Hematopoietic multipotent progenitor cell treated with erythropoietin and hydrocortisone succinate and interleukin-3 and kit ligand, for 6 days (in vitro differentiated cells): Measurements from ENCODE around the gene PLPP3.
A peak's percentile ranks its signal among the peaks of the same experiment; 100 is the strongest.

Experiments
- DNase-seq: peaks from one replicate; pipeline ENCODE4 v3.0.0-alpha.2; 2015

The PLPP3 gene

DNA sequence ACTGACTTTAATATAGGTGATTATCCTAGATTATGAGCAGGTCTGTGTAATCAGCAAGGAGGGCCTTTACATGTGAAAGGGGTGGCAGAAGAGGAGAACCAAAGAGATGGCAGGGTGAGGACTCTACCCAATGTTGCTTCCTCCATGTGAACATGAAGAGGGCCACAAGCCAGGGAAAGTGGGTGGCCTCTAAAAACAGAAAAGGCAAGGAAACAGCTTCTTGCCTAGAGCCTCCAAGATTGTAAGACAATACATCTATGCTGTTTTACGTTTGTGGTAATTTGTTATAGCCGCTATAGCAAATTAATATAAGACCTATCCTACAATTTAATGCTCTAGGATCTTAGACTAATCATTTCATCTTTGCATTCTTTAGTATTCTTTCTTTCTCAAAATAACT lies 85.5 kb downstream of the PLPP3 start:
- DNase-seq: no peak

DNA sequence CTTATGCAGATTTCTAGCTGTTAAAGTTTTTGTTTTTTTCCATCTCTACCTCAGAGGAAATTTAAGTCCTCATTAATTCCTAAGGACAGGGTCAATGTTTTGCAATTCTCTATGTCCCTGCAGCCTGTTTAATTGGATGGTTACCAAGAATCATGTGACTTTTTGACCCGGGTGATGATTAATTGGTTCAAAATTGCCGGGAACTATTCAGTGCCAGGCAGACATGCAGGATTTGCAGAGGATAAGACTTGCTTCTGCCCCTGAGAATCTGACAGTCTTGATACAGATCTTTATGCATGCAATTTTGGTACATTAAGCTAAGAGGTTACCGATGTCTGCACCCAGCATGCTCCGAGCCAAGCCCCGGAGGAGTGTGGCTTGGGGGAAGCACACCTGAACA lies 87.9 kb downstream of the PLPP3 start:
- DNase-seq: no peak

DNA sequence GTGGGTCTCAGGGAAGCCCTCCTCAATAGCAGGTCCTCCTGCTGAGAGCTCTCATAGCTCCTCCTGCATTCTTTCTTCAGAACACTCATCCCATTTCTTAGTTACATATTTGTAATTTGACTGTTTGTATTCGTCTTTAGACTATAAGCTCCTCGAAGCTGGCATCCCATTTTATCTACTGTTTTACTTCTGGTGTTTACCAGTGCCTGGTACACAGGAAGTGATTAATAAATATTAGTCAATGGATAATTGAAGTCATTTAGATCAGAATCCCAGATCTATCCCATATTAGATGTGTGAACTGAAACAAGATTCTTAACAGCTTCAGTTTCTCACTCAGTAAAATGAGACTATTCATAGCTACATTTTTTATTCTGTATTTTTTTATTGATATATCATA lies 88.7 kb downstream of the PLPP3 start:
- DNase-seq: no peak

DNA sequence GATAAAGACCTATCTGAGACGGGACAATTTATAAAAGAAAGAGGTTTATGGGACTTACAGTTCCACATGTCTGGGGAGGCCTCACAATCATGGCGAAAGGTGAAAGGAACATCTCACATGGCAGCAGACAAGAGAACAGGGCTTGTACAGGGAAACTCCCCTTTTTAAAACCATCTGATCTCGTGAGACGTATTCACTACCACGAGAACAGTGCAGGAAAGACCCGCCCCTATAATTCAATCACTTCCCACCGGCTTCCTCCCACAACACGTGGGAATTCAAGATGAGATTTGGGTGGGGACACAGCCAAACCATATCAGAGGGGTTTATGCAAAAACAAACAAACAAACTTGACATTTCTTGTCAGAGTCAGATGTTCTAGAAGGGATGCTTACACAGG lies 89.7 kb downstream of the PLPP3 start:
- DNase-seq: no peak

DNA sequence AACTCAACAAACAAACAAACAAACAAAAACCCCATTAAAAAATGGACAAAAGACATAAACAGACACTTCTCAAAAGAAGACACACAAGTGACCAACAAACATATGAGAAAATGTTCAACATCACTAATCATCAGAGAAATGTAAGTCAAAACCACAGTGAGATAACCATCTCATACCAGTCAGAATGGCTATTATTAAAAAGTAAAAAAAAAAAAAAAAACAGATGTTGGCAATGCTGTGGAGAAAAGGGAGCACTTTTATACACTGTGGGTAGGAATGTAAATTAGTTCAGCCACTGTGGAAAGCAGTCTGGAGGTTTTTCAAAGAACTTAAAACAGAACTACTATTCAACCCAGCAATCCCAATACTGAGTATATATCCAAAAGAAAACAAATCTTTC lies 94.7 kb downstream of the PLPP3 start:
- DNase-seq: no peak

DNA sequence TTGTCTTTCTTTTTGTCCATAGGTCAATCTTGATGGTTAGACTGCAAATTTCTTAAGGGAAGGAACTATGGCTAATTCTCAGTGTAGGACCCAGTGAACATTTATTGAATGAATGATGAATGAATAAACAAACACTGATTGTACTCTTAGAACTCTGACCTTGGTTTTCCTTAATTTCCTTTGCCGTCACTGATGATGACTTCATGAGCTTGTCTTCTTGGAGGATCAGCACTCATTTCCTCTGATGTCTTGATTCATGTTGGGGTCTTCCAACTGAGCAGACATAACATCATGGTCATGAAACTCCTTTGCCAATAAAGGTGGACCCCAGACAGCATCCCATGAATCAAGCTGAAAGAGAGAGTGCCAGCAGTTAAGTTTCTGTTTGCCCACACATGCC lies 96.3 kb downstream of the PLPP3 start:
- DNase-seq: no peak

DNA sequence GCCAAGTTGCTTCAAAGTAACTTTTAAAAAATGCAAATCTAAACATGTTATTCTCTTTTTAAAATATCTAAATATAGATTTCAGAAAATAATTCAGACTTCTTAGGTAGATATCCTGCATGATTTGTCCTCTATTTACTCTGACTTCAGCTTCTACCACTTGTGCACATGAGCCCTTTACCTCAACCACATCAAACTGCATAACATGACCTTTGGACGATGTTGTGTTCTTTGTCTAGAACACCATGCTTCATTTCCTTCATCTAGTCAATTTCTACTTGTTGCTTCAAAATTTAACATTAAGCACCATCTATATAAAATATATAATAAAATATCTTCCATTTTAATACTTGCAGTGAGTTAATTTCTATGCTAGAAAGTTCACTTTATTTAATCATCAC lies 96.9 kb downstream of the PLPP3 start:
- no peak for DNase-seq

DNA sequence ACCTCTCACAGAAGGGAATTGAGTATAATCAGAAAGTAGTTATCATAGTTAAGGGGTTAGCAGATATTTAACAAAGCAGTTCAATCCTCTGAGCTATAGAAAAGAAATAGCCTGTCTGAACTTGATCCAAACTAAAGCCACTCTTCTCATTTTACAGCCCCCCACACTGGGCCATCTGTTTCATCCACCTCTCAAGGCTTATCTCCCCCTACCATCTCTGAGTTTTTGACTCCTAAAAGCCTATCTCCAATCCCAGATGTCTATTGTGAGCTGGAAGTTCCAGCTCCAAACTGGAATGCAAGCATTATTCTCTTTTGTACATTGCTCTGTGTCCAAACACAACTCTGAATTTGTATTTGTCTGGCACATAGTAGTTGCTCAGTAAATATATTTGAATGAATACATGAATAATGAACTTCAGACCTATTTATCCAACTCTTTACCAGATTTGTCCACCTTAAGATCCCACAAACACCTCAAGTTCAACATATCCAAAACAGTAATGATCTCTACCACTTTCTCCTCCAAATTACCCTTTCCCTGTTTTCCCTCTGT lies 98.1 kb downstream of the PLPP3 start:
- no peak for DNase-seq

DNA sequence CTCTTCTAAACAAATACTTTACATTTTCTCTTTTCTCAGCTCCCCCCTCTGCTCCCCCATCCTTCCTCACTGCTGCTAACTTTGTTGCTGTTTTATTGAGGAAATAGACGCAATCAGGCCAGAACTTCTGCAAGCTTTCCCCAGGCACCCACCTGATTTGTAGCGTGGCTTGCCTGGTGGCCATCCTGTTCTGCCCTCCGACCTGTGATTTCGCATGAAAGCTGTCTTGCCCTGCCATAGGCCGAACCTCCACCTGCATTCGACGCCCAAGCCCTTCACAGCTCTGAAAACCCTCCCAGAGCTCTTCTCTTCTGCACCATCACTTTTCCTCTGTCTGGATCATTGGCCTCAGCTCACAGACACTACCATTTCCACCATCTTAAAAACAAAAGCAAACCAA lies 100.6 kb downstream of the PLPP3 start:
- no peak for DNase-seq

DNA sequence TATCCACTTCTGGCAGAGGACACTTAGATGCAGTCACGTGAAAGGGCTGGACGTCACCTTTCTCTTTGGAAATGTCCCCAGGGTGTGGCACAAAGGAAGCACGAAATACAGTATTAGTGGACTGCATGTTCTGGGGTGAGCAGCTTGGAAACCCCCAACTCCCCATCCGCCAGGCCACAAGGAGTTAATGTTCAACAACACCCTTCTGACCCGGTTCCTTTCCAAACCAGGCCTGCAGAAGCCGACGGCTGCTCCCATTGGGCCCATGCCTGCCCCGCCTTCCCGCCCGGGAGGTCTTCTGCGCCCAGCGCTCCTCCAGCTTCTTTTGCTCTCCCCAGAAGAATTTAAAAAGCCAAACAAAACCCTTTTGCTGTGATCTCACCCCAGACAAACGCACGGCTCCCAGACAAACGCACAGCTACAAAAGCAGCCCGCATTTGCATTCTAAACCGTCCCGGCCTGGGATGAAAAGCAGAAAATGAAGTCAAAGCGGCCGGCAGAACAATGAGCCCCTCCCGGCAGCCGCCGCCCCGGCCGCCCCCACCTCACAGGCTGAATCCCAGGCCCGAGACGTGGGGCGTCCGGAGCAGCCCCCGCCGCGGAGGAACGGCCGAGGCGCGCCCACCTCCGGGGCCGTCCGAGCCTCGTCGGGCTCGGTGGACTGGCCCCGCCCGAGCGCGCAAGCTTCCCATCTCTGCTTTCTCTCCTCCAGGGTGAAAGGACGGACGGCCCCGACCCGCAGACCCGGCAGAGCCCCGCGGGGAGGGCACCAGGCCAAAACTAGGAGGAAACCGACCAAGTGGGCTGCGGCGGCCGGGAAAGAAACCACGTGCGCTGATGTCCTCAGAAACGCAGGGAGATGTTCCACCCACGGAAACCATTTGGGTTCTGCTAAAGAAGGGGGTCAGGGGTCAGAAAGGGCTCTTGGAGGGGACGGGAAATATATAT lies 101.9 kb downstream of the PLPP3 start:
- DNase-seq: no peak

DNA sequence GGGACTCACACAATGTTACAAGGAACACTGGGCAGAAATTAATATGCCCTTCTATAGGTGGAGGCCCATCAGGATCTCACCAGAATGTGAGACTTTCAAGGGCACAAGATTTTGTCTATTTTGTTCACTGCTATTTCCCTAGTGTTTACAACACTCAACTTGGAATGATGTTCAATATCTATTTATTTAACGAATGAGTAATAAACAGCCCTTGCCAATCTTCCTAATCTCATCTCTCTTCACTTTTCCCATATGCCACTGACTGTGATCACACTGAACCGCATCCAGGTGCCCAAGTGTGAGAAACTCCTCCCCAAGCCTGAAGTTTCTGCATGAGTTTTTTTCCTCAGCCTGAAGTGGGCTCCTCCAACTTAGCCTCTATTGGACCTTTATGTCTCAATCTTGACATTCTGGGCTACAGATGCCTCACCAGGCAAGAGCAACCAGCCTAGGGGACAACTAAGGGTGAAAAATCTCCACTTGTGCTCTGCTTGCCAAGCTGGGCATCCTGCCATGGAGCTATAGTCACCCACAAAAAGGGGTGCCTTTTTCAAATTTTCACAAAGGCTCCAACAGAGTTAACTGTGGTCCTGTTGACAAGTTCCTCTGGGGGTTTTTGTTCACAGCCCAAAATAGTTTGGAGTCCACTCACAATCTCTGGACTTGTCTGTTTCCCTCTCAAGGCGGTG lies 105.6 kb downstream of the PLPP3 start:
- no peak for DNase-seq

DNA sequence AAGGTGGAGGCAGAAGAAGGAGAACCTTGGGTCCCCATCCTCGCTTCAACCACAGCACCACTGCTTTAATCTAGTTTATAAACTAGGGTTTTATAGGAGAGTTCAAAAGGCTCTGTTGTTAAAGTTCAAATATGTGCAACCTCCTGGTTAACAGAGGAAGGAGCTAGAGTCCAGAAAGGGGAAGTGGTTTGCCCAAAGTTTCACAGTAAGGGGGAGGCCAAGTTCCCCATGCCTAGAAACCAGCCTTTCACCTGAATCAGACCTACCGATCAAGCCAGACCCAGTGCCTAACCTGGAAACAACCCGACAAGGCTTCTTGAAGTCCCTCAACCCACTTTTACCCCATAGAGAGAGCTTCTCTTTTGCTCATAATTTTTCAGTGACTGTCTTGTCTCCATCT lies 106.5 kb downstream of the PLPP3 start:
- peak; percentile 60 for DNase-seq

DNA sequence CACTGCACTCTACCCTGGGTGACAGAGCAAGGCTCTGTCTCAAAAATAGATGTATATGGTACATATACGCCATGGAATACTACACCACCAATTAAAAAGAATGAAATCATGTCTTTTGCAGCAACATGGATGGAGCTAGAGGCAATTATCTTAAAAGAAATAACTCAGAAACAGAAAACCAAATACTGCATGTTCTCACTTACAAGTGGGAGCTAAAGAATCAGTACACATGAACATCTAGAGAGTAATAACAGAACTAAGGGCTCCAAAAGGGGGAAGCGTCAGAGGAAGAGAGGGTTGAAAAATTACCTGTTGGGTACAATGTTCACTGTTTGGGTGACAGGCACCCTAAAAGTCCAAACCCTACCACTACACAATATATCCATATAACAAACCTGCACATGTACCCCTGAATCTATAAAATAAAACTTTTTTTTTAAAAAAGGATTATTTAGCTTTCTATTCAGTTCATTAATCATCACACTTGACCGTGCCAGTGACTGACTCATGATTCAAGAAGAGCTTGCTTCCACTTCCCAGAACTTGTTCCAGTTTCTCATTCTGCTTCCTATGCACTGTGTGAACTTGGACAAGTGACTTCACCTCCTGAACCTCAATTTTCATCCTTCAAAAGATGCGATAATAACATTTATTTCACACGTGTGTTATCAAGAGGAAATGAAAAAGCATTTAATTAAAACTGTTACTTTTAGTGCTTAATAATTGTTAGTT lies 109.6 kb downstream of the PLPP3 start:
- DNase-seq: no peak

DNA sequence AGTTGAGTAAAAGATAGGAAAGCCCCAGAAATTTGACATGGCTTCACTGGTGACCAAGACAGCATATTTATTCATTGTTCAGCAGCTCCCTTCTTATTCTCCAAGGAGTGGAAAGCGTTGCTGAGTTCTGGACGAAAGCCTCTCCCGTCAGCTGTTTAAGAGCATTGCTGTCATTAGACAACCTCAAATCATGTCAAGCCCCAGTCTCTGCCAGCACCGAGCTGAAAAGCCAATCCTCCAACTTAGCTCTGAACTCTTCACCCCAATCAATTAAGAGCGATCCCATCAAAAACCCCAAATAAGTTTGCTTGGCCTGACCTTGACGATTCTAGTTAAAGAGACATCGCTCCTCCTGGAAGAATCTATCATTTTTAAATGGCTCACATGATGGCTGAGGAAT lies 110.8 kb downstream of the PLPP3 start:
- DNase-seq: no peak

DNA sequence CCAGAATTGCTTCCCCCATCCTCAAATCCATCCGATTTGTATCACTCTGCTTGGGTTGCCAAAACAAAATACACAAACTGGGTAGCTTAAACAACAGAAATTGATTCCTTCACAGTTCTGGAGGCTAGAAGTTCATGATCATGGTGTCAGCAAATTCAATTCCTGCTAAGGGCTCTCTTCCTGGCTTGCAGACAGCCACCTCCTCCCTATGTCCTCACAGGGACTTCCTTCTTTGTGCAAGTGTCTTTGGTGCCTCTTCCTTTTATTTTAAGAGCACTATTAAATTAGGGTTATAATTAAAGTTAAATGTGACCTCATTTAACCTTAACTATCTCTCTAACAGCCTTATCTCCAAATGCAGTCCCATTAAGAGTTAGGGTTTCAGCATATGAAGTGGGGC lies 112.8 kb downstream of the PLPP3 start:
- DNase-seq: peak; percentile 4

DNA sequence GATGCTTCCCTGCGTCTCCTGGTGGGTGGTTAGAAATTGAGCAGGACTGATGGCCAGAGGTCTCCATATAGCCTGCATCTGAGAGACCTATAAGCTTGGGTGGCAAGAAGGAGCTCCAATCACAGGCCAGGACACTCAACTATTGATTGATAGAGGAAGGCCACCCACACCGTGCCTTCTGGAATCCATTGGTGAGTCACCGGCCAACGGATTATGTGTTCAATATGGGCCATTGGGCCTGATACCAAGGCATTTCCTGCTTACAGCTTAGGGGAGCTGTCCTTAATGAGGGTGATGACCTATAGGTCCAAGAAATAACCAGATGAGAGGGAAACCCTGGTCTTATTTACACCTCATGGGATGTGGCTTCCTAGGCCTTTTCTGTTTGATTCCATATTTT lies 115.1 kb downstream of the PLPP3 start:
- no peak for DNase-seq

DNA sequence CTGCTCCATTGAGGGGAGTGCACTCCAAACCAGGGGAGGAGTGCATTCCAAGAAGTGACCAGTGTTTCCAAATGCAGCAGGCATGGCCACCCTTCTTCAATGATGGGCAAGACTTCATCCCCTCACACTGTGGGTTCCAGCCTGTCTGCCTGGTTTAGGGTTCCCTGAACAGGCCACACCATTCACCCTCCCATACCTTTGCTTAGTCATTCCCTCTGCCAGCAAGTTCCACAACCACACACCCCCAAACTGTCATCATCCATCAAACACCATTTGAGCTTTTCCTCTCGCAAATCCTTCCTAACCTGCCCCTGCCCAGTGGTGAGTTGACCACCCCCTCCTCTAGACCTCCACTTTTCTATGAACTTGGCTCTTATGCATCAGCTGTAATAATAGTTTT lies 116.0 kb downstream of the PLPP3 start:
- no peak for DNase-seq

DNA sequence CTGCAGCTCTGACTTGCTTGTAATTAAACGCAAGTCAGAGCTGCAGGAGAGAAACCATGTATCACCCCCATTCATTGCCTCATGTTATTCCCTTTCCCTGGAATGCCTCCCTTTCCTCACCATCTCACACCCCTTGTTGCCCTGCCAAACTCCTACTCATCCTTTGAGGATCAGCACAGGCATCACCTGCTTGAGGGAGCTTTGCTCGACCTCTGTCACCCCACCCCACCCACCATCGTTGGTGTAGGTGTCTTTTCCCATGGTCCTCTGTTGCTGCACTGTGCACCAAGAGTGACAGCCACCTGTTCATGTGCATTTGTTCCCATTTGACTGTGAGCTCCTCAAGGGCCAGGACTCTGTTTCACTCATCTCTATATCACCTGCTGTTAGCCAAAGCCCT lies 117.2 kb downstream of the PLPP3 start:
- DNase-seq: no peak

DNA sequence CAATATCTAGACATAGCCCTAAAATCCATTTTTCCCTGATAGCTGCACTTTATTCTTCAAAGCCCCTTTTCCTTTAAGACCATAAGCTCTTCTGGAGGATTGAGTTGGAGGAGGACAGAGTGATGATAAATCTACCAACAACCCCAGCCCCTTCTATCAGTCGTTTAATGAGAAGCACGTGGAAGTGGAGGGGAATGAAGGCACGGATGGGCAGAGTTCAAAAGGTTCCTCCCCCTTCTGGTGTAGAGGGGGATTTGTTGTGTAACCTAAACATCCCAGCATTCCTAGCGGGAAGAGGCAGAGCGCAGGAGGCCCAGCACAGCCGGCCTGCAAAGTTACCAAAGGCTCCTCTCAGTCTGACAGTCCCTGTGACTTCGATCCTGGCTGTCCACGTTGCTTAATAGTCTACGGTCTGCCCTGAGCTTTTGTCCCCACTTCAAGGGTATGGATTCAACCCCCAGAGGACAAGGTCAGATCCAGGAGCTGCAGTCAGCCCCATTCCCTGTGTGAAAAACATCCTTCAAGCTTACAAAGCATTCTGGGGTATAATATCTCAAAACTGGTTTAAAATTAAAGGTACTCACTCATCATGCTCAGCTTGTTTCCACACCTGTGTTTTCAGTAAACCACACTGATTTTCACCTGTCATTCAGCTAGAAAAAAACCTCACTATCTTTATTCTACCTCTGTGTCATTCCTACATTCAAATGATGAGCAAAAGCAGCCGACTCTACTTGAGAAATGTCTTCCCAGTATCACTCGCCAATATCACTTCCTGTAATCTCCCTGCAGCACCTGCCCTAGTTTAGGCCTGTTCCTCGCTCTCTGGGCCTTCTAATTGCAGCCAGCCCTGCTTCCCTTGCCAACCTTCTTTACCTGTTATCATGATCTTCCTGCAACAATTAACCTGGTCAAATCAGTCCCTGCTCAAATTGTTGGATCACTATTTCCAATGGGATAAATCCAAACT lies 117.9 kb downstream of the PLPP3 start:
- no peak for DNase-seq

DNA sequence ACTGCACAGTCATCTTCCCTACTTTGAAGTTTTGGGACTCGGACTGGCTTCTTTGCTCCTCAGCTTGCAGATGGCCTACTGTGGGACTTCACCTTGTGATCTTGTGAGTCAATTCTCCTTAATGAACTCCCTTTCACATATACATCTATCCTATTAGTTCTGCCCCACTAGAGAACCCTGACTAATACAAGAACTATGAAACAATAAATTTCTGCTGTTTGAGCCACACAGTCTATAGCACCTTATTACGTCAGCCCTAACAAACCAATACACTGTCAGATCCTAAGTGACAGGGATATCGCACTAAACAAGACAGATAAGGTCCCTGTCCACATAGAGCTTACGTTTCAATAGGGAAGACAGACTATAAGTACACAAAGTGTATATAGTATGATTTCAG lies 120.1 kb downstream of the PLPP3 start:
- no peak for DNase-seq

DNA sequence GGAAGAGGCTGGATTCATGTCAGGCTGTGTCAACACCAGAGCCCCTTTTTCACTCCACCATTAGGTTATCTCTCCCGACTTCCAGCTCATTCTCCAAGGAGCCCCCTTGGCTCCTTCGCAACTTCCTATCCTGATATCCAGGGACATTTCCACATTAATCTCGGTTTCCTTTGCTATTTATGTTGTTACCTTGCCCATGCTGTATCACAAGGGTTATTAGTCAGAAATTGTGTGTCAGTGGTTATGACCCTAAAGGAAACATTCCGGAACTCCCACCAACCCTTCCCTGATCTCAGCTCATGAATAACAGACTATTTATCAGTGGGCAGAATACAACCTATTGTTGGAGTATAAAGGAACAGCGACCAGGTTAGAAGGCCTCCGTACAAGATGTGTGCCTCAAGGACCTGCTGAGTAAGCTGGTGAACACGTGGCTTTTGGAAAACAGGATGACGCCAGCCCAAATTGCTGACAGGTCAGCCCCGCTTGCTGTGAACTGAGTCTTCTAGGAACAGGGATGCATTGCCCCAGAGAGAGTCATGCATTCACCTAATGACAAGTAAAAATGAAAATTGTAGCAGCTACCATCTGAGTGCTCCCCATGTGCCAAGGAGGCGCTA lies 121.5 kb downstream of the PLPP3 start:
- DNase-seq: no peak
